HepG2 (cell line): ENCODE results near the gene GJC1. TPM values are rescaled to one million over a fixed set of nuclear protein-coding genes. Genes with fewer than 3 reads are reported as not detected.

Source experiments
- ATAC-seq: fragments of 200-7000 bp; cut with Tn5 transposase; 3 replicates; pipeline ENCODE4 v1.9.1; 2020; ENCODE audit warnings: mild to moderate bottlenecking, moderate library complexity
- BruUV-seq: library from RNA; stranded (reverse); fragments of 400-500 nt; replicated peaks from 2 replicates; lab custom pipeline; 2021; lab: Mats Ljungman, UMichigan
- CTCF ChIA-PET: fragments of 300-600 bp; formaldehyde crosslinking; extraction: SDS; loops from one replicate; lab custom pipeline; 2021; ENCODE audit warnings: low total read pairs, inconsistent platforms, low intra/inter-chr PET ratio; lab: Yijun Ruan, JAX
- POLR2A ChIA-PET: fragments of 350-600 bp; sonication (Branson Sonifier 250); formaldehyde crosslinking; loops from one replicate; lab custom pipeline; 2020; ENCODE audit warnings: antibody characterized with exemption, inconsistent platforms; lab: Yijun Ruan, JAX
- DNase-seq: peaks from one replicate; pipeline ENCODE4 v3.0.0-alpha.2; 2015; ENCODE audit warnings: low spot score
- FAIRE-seq: peaks from 3 replicates; lab custom pipeline; 2011; peaks lifted over from hg19 to GRCh38; lab: Jason Lieb, UNC
- H2AFZ ChIP-seq: one replicate; pipeline ENCODE4 v1.6.1; 2011; ENCODE audit warnings: low read length, inconsistent platforms
- H3K27ac ChIP-seq: fragments of 300-600 bp; 3 replicates; pipeline ENCODE4 v1.8.0; 2011; ENCODE audit warnings: mixed run types, mild to moderate bottlenecking, mixed read lengths, low read length, inconsistent platforms; ENCODE audit not compliant: insufficient read depth; ENCODE audit errors: extremely low read length
- H3K27me3 ChIP-seq, 2 experiments: fragments of 200-600 bp in 1 of 2; 2 replicates in 1 of 2; 3 replicates in 1 of 2; pipeline versions ENCODE4 v1.6.0 to v1.8.0; 2011; ENCODE audit warnings: low read length in 2 of 2, mild to moderate bottlenecking in 2 of 2, moderate library complexity in 2 of 2, inconsistent platforms in 1 of 2; ENCODE audit not compliant: insufficient read depth in 2 of 2, control insufficient read depth in 1 of 2
- H3K36me3 ChIP-seq, 2 experiments: fragments of 200-600 bp in 1 of 2; replicated peaks in 1 of 2; 2 replicates in 1 of 2; 3 replicates in 1 of 2; pipeline versions ENCODE4 v1.5.1 to v1.8.0; 2011; ENCODE audit warnings: low read length in 2 of 2, inconsistent platforms in 1 of 2; ENCODE audit not compliant: insufficient read depth in 2 of 2, control insufficient read depth in 1 of 2
- H3K4me1 ChIP-seq: 2 replicates; pipeline ENCODE4 v1.5.1; 2012; ENCODE audit warnings: low read length, inconsistent platforms; ENCODE audit not compliant: insufficient read depth
- H3K4me2 ChIP-seq: 2 replicates; pipeline ENCODE4 v1.6.0; 2011; ENCODE audit warnings: low read depth, low read length, inconsistent platforms
- H3K4me3 ChIP-seq, 3 experiments: fragments of 200-600 bp in 1 of 3; sonication (generic), shearing (Covaris generic) in 1 of 3; replicated peaks in 1 of 3; 2 replicates each; pipeline ENCODE4 v1.5.1; 2011 to 2016; ENCODE audit warnings: low read length in 3 of 3, inconsistent platforms in 2 of 3, low read depth in 2 of 3, mild to moderate bottlenecking in 2 of 3, control low read depth in 1 of 3, mixed read lengths in 1 of 3; ENCODE audit not compliant: insufficient read depth in 1 of 3
- H3K79me2 ChIP-seq: one replicate; pipeline ENCODE4 v1.6.1; 2011; ENCODE audit warnings: low read length, inconsistent platforms; ENCODE audit not compliant: insufficient read depth
- H3K9ac ChIP-seq: 2 replicates; pipeline ENCODE4 v1.6.0; 2011; ENCODE audit warnings: mild to moderate bottlenecking, low read depth, low read length, inconsistent platforms; ENCODE audit not compliant: insufficient read depth
- H3K9me3 ChIP-seq: 2 replicates; pipeline ENCODE4 v1.5.1; 2012; ENCODE audit warnings: mild to moderate bottlenecking, low read length
- H4K20me1 ChIP-seq: 2 replicates; pipeline ENCODE4 v1.6.0; 2011; ENCODE audit warnings: inconsistent platforms, mild to moderate bottlenecking, low read length, moderate library complexity; ENCODE audit not compliant: insufficient read depth
- ATF4 ChIP-seq, 2 experiments: fragments of 450-650 bp in 1 of 2; sonication (generic) in 1 of 2; formaldehyde crosslinking; IDR thresholded peaks; 2 replicates each; pipeline versions ENCODE4 v1.5.0 to v1.8.0; 2020 to 2022; ENCODE audit warnings: mild to moderate bottlenecking in 1 of 2, missing genetic modification reagents in 1 of 2
- FOXC1 ChIP-seq: sonication (generic); formaldehyde crosslinking; IDR thresholded peaks from 2 replicates; pipeline ENCODE4 v1.8.0; 2022; ENCODE audit warnings: mild to moderate bottlenecking, missing genetic modification reagents, borderline replicate concordance
- IKZF1 ChIP-seq: fragments of 450-650 bp; IDR thresholded peaks from 2 replicates; pipeline ENCODE4 v1.7.1; 2016
- NKX3-1 ChIP-seq: sonication (generic); formaldehyde crosslinking; IDR thresholded peaks from 2 replicates; pipeline ENCODE4 v1.5.0; 2020; ENCODE audit warnings: missing genetic modification reagents
- NR2F1 ChIP-seq, 2 experiments: fragments of 450-650 bp in 1 of 2; formaldehyde crosslinking in 1 of 2; IDR thresholded peaks; 2 replicates each; pipeline versions ENCODE4 v1.5.0 to v1.6.1; 2016 to 2020; ENCODE audit warnings: mild to moderate bottlenecking in 1 of 2, missing compliant biosample characterization in 1 of 2, missing genetic modification reagents in 1 of 2, moderate library complexity in 1 of 2
- SRSF4 ChIP-seq: fragments of 200-400 bp; formaldehyde crosslinking; IDR thresholded peaks from one replicate; pipeline ENCODE4 v1.6.1; 2018; ENCODE audit warnings: mild to moderate bottlenecking, low read depth, low read length, moderate library complexity; ENCODE audit not compliant: poor library complexity, severe bottlenecking
- TFDP2 ChIP-seq: sonication (generic); formaldehyde crosslinking; IDR thresholded peaks from 2 replicates; pipeline ENCODE4 v1.4.0; 2020; ENCODE audit warnings: missing genetic modification reagents
- ZBTB4 ChIP-seq: sonication (generic); formaldehyde crosslinking; IDR thresholded peaks from 2 replicates; pipeline ENCODE4 v1.4.0; 2020; ENCODE audit warnings: missing genetic modification reagents, mild to moderate bottlenecking, borderline replicate concordance
- ZSCAN25 ChIP-seq: sonication (generic); formaldehyde crosslinking; IDR thresholded peaks from 2 replicates; pipeline ENCODE4 v1.8.0; 2022; ENCODE audit warnings: mild to moderate bottlenecking, missing genetic modification reagents
- WGBS: methylation state at CpG from one replicate; pipeline ENCODE4 v1.1.6; 2017; ENCODE audit warnings: low lambda C conversion rate; 5-methylcytosine and 5-hydroxymethylcytosine counted together
- in situ Hi-C: cut with HindIII; loops from 2 replicates; pipeline ENCODE4 v1.10.0; 2017; ENCODE audit warnings: low pct_unique_long_range_greater_than_20kb; ENCODE audit not compliant: extremely low pct_ligation_motif_present
- intact Hi-C: fragments of 100-400 bp; cut with micrococcal nuclease; formaldehyde crosslinking; loops from one replicate; pipeline ENCODE4 v1.10.0; 2022; ENCODE audit not compliant: unreplicated experiment
- polyA plus RNA-seq, 8 experiments: library from polyadenylated mRNA; depleted of rRNA in 3 of 8; stranded (reverse) in 7 of 8; unstranded in 1 of 8; fragments of >200 nt; fragmentation: Illumina TruSeq in 4 of 8; extraction: Trizol in 4 of 8; gene quantifications; 2 replicates each; pipeline versions ENCODE4 v1.2.1 to v1.2.3, GENCODE V29; 2011 to 2016; ENCODE audit warnings: low read depth in 4 of 8, missing spikeins in 1 of 8, mixed read lengths in 1 of 8; ENCODE audit not compliant: insufficient read depth in 1 of 8
- total RNA-seq, 5 experiments: library from RNA; depleted of rRNA; stranded (reverse); fragments of >200 nt; fragmentation: Illumina TruSeq; extraction: Trizol; gene quantifications; 2 replicates each; pipeline ENCODE4 v1.2.3, GENCODE V29; 2016; ENCODE audit warnings: low read depth in 1 of 5

Gene GJC1
- total and polyA plus RNA-seq, 2 of the 13 experiments (the other 11 are each of a cell fraction or from before 2014, with no cell fraction given): 1.7 TPM

- Histone ChIP-seq H3K36me3 (peaks cover 14 to 27% of the 10 kb centered on the region in 2 experiments), H3K4me3 (no peak within 1 kb of the TSS), H3K9ac (no peak within 1 kb of the TSS), H3K9me3 (no peaks in the 10 kb centered on the region), H3K27ac (no peak within 1 kb of the TSS), H3K79me2 (no peaks in the 10 kb centered on the region), H3K4me2 (no peak within 1 kb of the TSS), H4K20me1 (no peaks in the 10 kb centered on the region; the same call in 1 of the 2 replicates), H2AFZ (no peak within 1 kb of the TSS), H3K27me3 (peaks cover 0 to 3% of the 10 kb centered on the region in 2 experiments; a peak in 1 of 5 replicates), H3K4me1 (peaks cover 14% of the 10 kb centered on the region; the same call in 1 of the 2 replicates)
- ATAC-seq (no peak), FAIRE-seq (no peak), DNase-seq (no peak)
- CTCF ChIA-PET: no interaction called here
- 97% methylated on average over 2 of the region's 2 CpGs for WGBS
- in situ Hi-C loops: no loop called here
- TF ChIP-seq ATF4 (CRISPR knock-in tag; IDR thresholded peaks at IDR 0.05): no peak
- no peak for TF ChIP-seq TFDP2
- TF ChIP-seq NKX3-1 (CRISPR knock-in tag): no peak
- TF ChIP-seq SRSF4: no peak
- TF ChIP-seq ZSCAN25: no peak
- no peak for TF ChIP-seq ZBTB4 (CRISPR knock-in tag)
- no peak for TF ChIP-seq FOXC1
- TF ChIP-seq NR2F1 (CRISPR knock-in tag; IDR thresholded peaks at IDR 0.05): no peak
- TF ChIP-seq IKZF1: no peak
- no TSS peak for BruUV-seq
- POLR2A ChIA-PET: no interaction called here
- intact Hi-C loops: no loop called here
Observed at GRCh38 chr17:44847586-44847985, 17.5 kb upstream of the GJC1 start, which contains the start of gene HIGD1B. HIGD1B (plus strand) TSS chr17:44847883; CDS start chr17:44848153, 270 bp downstream.
